GM12878 (cell line): ENCODE results near the gene SLF2. TPM values are rescaled to one million over a fixed set of nuclear protein-coding genes. Genes with fewer than 3 reads are reported as not detected.

Source experiments
- ATAC-seq: fragments of 200-7000 bp; cut with Tn5 transposase; 3 replicates; pipeline ENCODE4 v1.9.1; 2020; ENCODE audit warnings: mild to moderate bottlenecking, moderate library complexity
- BruUV-seq: library from RNA; stranded (reverse); fragments of 400-500 nt; replicated peaks from 2 replicates; lab custom pipeline; 2021; lab: Mats Ljungman, UMichigan
- CTCF ChIA-PET: fragments of 300-600 bp; sonication (Branson Sonifier 250); formaldehyde crosslinking; extraction: SDS; loops from one replicate; lab custom pipeline; 2021; ENCODE audit warnings: inconsistent platforms; lab: Yijun Ruan, JAX
- POLR2A ChIA-PET: fragments of 350-600 bp; formaldehyde crosslinking; extraction: SDS; loops from one replicate; lab custom pipeline; 2021; ENCODE audit warnings: inconsistent platforms; lab: Charles Lee
- RAD21 ChIA-PET: fragments of 300-600 bp; sonication (Branson Sonifier 250); formaldehyde crosslinking; loops from one replicate; lab custom pipeline; 2023; ENCODE audit warnings: antibody characterized with exemption; ENCODE audit not compliant: unreplicated experiment; lab: Charles Lee
- SMC1A ChIA-PET: fragments of 300-600 bp; sonication (Branson Sonifier 250); formaldehyde crosslinking; loops from one replicate; lab custom pipeline; 2023; ENCODE audit not compliant: unreplicated experiment, uncharacterized antibody; lab: Charles Lee
- DNase-seq: peaks from one replicate; pipeline ENCODE4 v3.0.0-alpha.2; 2011; ENCODE audit warnings: low read depth, low spot score
- FAIRE-seq: peaks from 3 replicates; lab custom pipeline; 2011; peaks lifted over from hg19 to GRCh38; lab: Jason Lieb, UNC
- H2AFZ ChIP-seq: 2 replicates; pipeline ENCODE4 v1.6.0; 2011; ENCODE audit warnings: low read depth, low read length, control low read depth; ENCODE audit not compliant: control insufficient read depth
- H3K27ac ChIP-seq: 2 replicates; pipeline ENCODE4 v1.5.1; 2011; ENCODE audit warnings: control low read depth; ENCODE audit not compliant: control insufficient read depth, insufficient read depth
- H3K27me3 ChIP-seq, 2 experiments: replicated peaks in 1 of 2; 2 replicates each; pipeline versions ENCODE4 v1.6.0 to v1.6.1; 2011; ENCODE audit warnings: low read length in 1 of 2; ENCODE audit not compliant: control insufficient read depth in 2 of 2, insufficient read depth in 2 of 2
- H3K36me3 ChIP-seq, 2 experiments: 2 replicates each; pipeline ENCODE4 v1.5.1; 2011; ENCODE audit warnings: low read length in 1 of 2; ENCODE audit not compliant: control insufficient read depth in 2 of 2, insufficient read depth in 2 of 2
- H3K4me1 ChIP-seq: 2 replicates; pipeline ENCODE4 v1.6.1; 2011; ENCODE audit warnings: mild to moderate bottlenecking, low read length, moderate library complexity, mixed read lengths; ENCODE audit not compliant: control insufficient read depth, insufficient read depth
- H3K4me2 ChIP-seq: 2 replicates; pipeline ENCODE4 v1.6.0; 2011; ENCODE audit warnings: control low read depth; ENCODE audit not compliant: control insufficient read depth, insufficient read depth
- H3K4me3 ChIP-seq: fragments of 200-600 bp; sonication (generic); 2 replicates; pipeline ENCODE4 v1.5.1; 2016
- H3K79me2 ChIP-seq: 2 replicates; pipeline ENCODE4 v1.6.0; 2011; ENCODE audit warnings: low read length; ENCODE audit not compliant: control insufficient read depth, insufficient read depth
- H3K9ac ChIP-seq: 2 replicates; pipeline ENCODE4 v1.8.0; 2011; ENCODE audit warnings: low read length, control low read depth, mixed read lengths; ENCODE audit not compliant: control insufficient read depth, insufficient read depth
- H3K9me3 ChIP-seq: replicated peaks from 3 replicates; pipeline ENCODE4 v1.5.1; 2011; ENCODE audit warnings: mild to moderate bottlenecking, low read length; ENCODE audit not compliant: control insufficient read depth, insufficient read depth
- H4K20me1 ChIP-seq: 2 replicates; pipeline ENCODE4 v1.6.0; 2011; ENCODE audit not compliant: control insufficient read depth, insufficient read depth
- BCL11A ChIP-seq: IDR thresholded peaks from 2 replicates; pipeline ENCODE4 v1.6.1; 2011; ENCODE audit warnings: low read depth, low read length
- E2F8 ChIP-seq: fragments of 450-650 bp; IDR thresholded peaks from 2 replicates; pipeline ENCODE4 v1.6.1; 2018; ENCODE audit warnings: mild to moderate bottlenecking, low read depth, moderate library complexity; ENCODE audit not compliant: partially characterized antibody
- ELK1 ChIP-seq: IDR thresholded peaks from 2 replicates; pipeline ENCODE4 v1.6.1; 2012; ENCODE audit warnings: low read depth, low read length, improper control_type of control experiment
- ESRRA ChIP-seq: IDR thresholded peaks from 2 replicates; pipeline ENCODE4 v1.6.1; 2012; ENCODE audit warnings: mild to moderate bottlenecking, low read length, improper control_type of control experiment
- FOXK2 ChIP-seq: fragments of 450-650 bp; IDR thresholded peaks from 2 replicates; pipeline ENCODE4 v1.6.1; 2017; ENCODE audit warnings: mild to moderate bottlenecking, moderate library complexity
- MEF2A ChIP-seq: IDR thresholded peaks from 2 replicates; pipeline ENCODE4 v1.6.1; 2011; ENCODE audit warnings: low read depth, mild to moderate bottlenecking, low read length, moderate library complexity; ENCODE audit not compliant: insufficient read depth
- MLLT1 ChIP-seq: fragments of 450-650 bp; IDR thresholded peaks from 2 replicates; pipeline ENCODE4 v1.6.1; 2016; ENCODE audit warnings: mild to moderate bottlenecking
- MTA3 ChIP-seq: IDR thresholded peaks from 2 replicates; pipeline ENCODE4 v1.6.1; 2012; ENCODE audit warnings: low read length, inconsistent platforms, borderline replicate concordance
- PBX3 ChIP-seq: IDR thresholded peaks from 2 replicates; pipeline ENCODE4 v1.6.1; 2011; ENCODE audit warnings: mild to moderate bottlenecking, low read depth, low read length, moderate library complexity; ENCODE audit not compliant: insufficient replicate concordance
- PML ChIP-seq: IDR thresholded peaks from 2 replicates; pipeline ENCODE4 v1.6.1; 2012; ENCODE audit warnings: low read length, inconsistent platforms
- SRF ChIP-seq, 2 experiments: IDR thresholded peaks; 2 replicates each; pipeline ENCODE4 v1.6.1; 2011; ENCODE audit warnings: low read depth in 2 of 2, low read length in 2 of 2, mild to moderate bottlenecking in 1 of 2, moderate library complexity in 1 of 2
- TCF3 ChIP-seq: IDR thresholded peaks from 2 replicates; pipeline ENCODE4 v1.6.1; 2012; ENCODE audit warnings: low read depth, mild to moderate bottlenecking, low read length, borderline replicate concordance; ENCODE audit not compliant: insufficient read depth
- TCF7 ChIP-seq: IDR thresholded peaks from 2 replicates; pipeline ENCODE4 v1.6.1; 2014; ENCODE audit warnings: antibody characterized with exemption, borderline replicate concordance
- ZBTB4 ChIP-seq: fragments of 450-650 bp; formaldehyde crosslinking; IDR thresholded peaks from 2 replicates; pipeline ENCODE4 v1.4.0; 2022; ENCODE audit warnings: mild to moderate bottlenecking, moderate library complexity
- ZNF622 ChIP-seq: fragments of 450-650 bp; IDR thresholded peaks from 2 replicates; pipeline ENCODE4 v1.6.1; 2017; ENCODE audit warnings: mild to moderate bottlenecking, inconsistent platforms
- WGBS: methylation state at CpG from one replicate; pipeline ENCODE4 v1.1.6; 2016; ENCODE audit warnings: low lambda C conversion rate; ENCODE audit not compliant: insufficient replicate concordance, insufficient coverage; ENCODE audit errors: missing lambda C conversion rate; 5-methylcytosine and 5-hydroxymethylcytosine counted together
- in situ Hi-C: fragments of 300-500 bp; cut with MboI; formaldehyde crosslinking; loops from 9 replicates; pipeline ENCODE4 v1.14.3; 2018; ENCODE audit warnings: mixed read lengths
- intact Hi-C: fragments of 100-400 bp; cut with micrococcal nuclease; formaldehyde crosslinking; loops from one replicate; pipeline ENCODE4 v1.14.2; 2022; ENCODE audit not compliant: unreplicated experiment
- polyA plus RNA-seq, 11 experiments: library from polyadenylated mRNA; depleted of rRNA in 4 of 11; unstranded in 6 of 11; stranded (reverse) in 5 of 11; fragments of >200 nt; fragmentation: Nextera tagmentation in 4 of 11; fragmentation: Illumina TruSeq in 1 of 11; extraction: Ambion mirVana in 4 of 11; extraction: Trizol in 1 of 11; gene quantifications; 1 replicate in 1 of 11; 2 replicates in 10 of 11; pipeline versions ENCODE4 v1.2.1 to v1.2.3, GENCODE V29; 2011 to 2016; ENCODE audit warnings: inconsistent platforms in 2 of 11, missing spikeins in 2 of 11, low read depth in 1 of 11
- total RNA-seq, 4 experiments: library from RNA; depleted of rRNA in 3 of 4; stranded (reverse); fragments of >200 nt in 3 of 4; fragmentation: Illumina TruSeq in 1 of 4; extraction: Trizol in 1 of 4; gene quantifications; 2 replicates each; pipeline versions ENCODE4 v1.2.1 to v1.2.3, GENCODE V29; 2013 to 2021

The SLF2 gene
- total and polyA plus RNA-seq, 10 of the 15 experiments (the other 5 are each of a cell fraction or from before 2014, with no cell fraction given), result 3.0 to 25.2 (median 17.9) TPM

GRCh38 chr10:100894033-100894432 lies 18.7 kb upstream of the SLF2 start:
- Histone ChIP-seq H3K9ac (no peak overlapping the region), H3K36me3 (no peaks in the 10 kb centered on the region), H2AFZ (no peak overlapping the region), H3K27me3 (peaks cover 0 to 1% of the 10 kb centered on the region in 2 experiments; a peak in 2 of 4 replicates), H3K4me2 (no peak overlapping the region), H3K79me2 (no peaks in the 10 kb centered on the region), H3K4me3 (no peak overlapping the region), H3K4me1 (no peaks in the 10 kb centered on the region), H3K27ac (no peak overlapping the region), H3K9me3 (no peaks in the 10 kb centered on the region), H4K20me1 (no peaks in the 10 kb centered on the region)
- BruUV-seq, result no TSS peak
- ChIA-PET SMC1A (interaction anchor here (1.4 kb wide), 1 partner anchor 17 kb away, joined by 4 read pairs; no protein-coding TSS in a partner anchor), POLR2A (no interaction called here), RAD21 (interaction anchor here (1.4 kb wide), 1 partner anchor 18 kb away, joined by 3 read pairs; no protein-coding TSS in a partner anchor), CTCF (interaction anchor here (0.6 to 2.9 kb wide), 5 partner anchors 11 to 376 kb away, joined by 3 to 7 read pairs (median 4); partner anchors contain the start of gene SLF2)
- FAIRE-seq, result no peak
- no peak for ATAC-seq
- in situ Hi-C loops (no loop called here), intact Hi-C loops (no loop called here)
- 44% methylated on average over 3 of the region's 3 CpGs for WGBS
- no peak for DNase-seq
- TF ChIP-seq MLLT1 (no peak), ESRRA (no peak), PBX3 (no peak), FOXK2 (no peak), SRF (IDR thresholded peaks at IDR 0.05; ENCODE audit: low read depth in 2 of 2, low read length in 2 of 2) (no peak), MTA3 (no peak), E2F8 (no peak), MEF2A (no peak), PML (no peak), TCF3 (no peak), BCL11A (no peak), ZNF622 (no peak), TCF7 (no peak), ZBTB4 (CRISPR knock-in tag) (no peak), ELK1 (no peak)
